Activated CD4-positive, alpha-beta T cell treated with anti-CD3 and anti-CD28 coated beads, Interleukin-2, amount 10 ng/mL, durations not matched to agents 24 days and 14 days (primary cell): ENCODE data around the gene BTBD3. TPM values are rescaled to one million over a fixed set of nuclear protein-coding genes. Genes with fewer than 3 reads are reported as not detected.

Experiments used
- DNase-seq: peaks from one replicate; pipeline ENCODE4 v3.0.0; 2022
- H3K27ac Mint-ChIP-seq: one replicate; pipeline ENCODE4 v1.8.0; 2022; ENCODE audit warnings: mild to moderate bottlenecking, mixed read lengths
- H3K27me3 Mint-ChIP-seq: one replicate; pipeline ENCODE4 v1.8.0; 2022; ENCODE audit warnings: mixed read lengths
- H3K36me3 Mint-ChIP-seq: one replicate; pipeline ENCODE4 v1.8.0; 2022; ENCODE audit warnings: low read depth, mild to moderate bottlenecking, mixed read lengths
- H3K4me1 Mint-ChIP-seq: one replicate; pipeline ENCODE4 v1.8.0; 2021; ENCODE audit warnings: mixed read lengths
- H3K4me3 Mint-ChIP-seq: one replicate; pipeline ENCODE4 v1.8.0; 2022; ENCODE audit warnings: mild to moderate bottlenecking, moderate library complexity, mixed read lengths
- H3K9me3 Mint-ChIP-seq: one replicate; pipeline ENCODE4 v1.8.0; 2021; ENCODE audit warnings: mixed read lengths
- intact Hi-C: fragments of 100-400 bp; cut with micrococcal nuclease; formaldehyde crosslinking; loops from one replicate; pipeline ENCODE4 v1.15.1; 2023
- total RNA-seq: library from RNA; stranded (reverse); gene quantifications from 2 replicates; pipeline ENCODE4 v1.2.3, GENCODE V29; 2022

BTBD3 gene
- total RNA-seq, 1 donor from 2014 or later = 14.8 TPM

DNA sequence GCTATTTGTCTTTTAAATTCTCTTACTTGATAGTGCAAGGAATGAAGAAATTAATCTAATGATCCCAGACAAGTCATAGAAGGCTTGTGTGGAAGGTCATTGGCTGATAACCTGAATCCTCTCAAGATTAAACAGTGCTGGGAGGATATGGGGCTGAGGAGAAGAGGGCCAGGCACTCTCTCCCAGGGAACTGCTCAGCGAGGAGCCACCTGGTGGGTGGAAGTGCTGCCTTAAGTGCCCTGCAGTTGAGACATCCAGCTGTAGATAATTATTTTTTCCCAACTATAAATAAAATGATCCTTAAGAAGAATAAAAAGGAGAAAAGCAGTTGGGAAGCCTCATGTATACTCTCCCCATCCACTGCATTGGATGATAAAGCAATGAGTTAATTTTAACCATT, 47.9 kb downstream of the BTBD3 start:
- DNase-seq = no peak
- H3K4me3 Mint-ChIP-seq = no peak overlapping the region
- no peak overlapping the region for H3K27ac Mint-ChIP-seq
- H3K36me3 Mint-ChIP-seq = no peaks in the 10 kb centered on the region
- no peaks in the 10 kb centered on the region for H3K9me3 Mint-ChIP-seq
- H3K4me1 Mint-ChIP-seq = no peaks in the 10 kb centered on the region
- no peaks in the 10 kb centered on the region for H3K27me3 Mint-ChIP-seq
- intact Hi-C loops = no loop called here

DNA sequence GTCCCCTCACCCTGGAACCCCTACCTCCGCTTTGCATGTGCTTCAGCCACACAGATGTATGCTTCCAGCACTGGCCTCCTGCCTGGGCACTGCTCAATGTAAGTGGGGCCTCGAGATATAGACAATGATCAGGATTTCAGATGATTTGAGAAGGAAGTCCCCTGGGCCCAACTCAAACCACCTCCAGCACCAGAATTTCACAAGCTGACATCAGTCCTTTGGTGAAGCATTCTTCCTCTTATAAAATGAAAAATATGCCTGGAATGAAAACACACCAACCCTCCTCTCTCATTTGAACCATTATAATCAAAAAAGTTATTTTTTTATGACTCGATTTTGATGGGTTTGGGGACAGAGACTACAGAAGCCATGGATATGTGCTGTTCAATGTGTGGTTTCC, 48.5 kb downstream of the BTBD3 start:
- intact Hi-C loops = no loop called here
- Mint-ChIP-seq H3K4me1 (no peaks in the 10 kb centered on the region), H3K27ac (no peak overlapping the region), H3K9me3 (no peaks in the 10 kb centered on the region), H3K27me3 (no peaks in the 10 kb centered on the region), H3K4me3 (no peak overlapping the region), H3K36me3 (no peaks in the 10 kb centered on the region)
- DNase-seq = no peak

DNA sequence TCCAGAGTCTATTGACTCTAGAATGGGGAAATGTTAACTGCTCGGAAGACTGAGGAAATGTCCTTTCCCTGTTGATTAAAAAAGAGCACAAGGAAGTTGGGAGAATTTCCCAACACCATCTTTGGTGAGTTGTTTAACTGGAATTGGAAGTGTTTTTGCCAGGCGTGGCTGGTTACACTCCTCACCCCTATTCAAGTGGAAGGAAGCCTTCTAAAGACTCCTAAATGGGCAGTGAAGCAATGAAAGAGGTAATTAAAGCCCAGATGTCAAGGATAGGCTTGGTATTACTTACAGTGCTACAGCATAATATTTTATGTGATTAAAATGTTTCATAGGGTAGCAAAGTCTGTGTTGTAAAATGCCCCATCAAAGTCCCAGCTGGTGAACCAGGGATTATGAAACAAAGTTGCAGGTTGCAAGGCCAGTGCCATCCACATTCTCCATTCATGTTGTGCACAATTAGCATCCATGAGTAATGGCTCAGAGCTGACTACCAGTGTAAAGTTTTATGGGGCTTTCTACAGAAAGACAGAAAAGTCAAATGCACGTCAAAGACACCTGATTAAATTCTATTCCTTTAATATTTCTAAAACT, 52.6 kb downstream of the BTBD3 start:
- H3K36me3 Mint-ChIP-seq = no peaks in the 10 kb centered on the region
- intact Hi-C loops = no loop called here
- no peaks in the 10 kb centered on the region for H3K27me3 Mint-ChIP-seq
- H3K4me3 Mint-ChIP-seq = no peak overlapping the region
- no peak overlapping the region for H3K27ac Mint-ChIP-seq
- no peaks in the 10 kb centered on the region for H3K9me3 Mint-ChIP-seq
- H3K4me1 Mint-ChIP-seq = no peaks in the 10 kb centered on the region
- no peak for DNase-seq

DNA sequence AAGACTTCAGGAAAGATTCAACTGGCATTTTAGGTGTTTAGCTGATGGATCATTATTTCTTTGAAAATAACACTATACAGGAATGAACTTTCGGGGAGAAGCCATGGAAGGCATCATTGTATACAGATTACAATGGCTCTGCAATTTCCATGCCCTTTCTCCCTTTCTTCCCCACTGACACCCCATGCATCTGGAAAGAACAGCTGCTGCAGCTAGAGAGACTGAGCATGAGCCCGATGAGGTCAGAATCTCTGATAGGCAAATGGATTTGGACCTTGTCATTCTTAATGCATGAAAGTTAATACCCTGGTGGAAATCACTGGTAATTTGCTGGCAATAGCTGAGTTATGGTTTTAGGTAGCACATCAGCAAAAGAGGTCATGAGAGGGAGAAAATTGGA, 54.8 kb downstream of the BTBD3 start:
- H3K27me3 Mint-ChIP-seq = no peaks in the 10 kb centered on the region
- DNase-seq = no peak
- no peak overlapping the region for H3K27ac Mint-ChIP-seq
- H3K9me3 Mint-ChIP-seq = no peaks in the 10 kb centered on the region
- intact Hi-C loops = no loop called here
- H3K4me3 Mint-ChIP-seq = no peak overlapping the region
- H3K4me1 Mint-ChIP-seq = no peaks in the 10 kb centered on the region
- no peaks in the 10 kb centered on the region for H3K36me3 Mint-ChIP-seq
